Type B pancreatic cell (in vitro differentiated cells): ENCODE measurements around the gene KCNB1. TPM values are rescaled to one million over a fixed set of nuclear protein-coding genes. Genes with fewer than 3 reads are reported as not detected.

Experiments
- DNase-seq: peaks from one replicate; pipeline ENCODE4 v3.0.0; 2021; ENCODE audit warnings: mixed read lengths; ENCODE audit not compliant: unreplicated experiment; ENCODE audit errors: extremely low spot score
- H3K27ac Mint-ChIP-seq: 2 replicates; pipeline ENCODE4 v1.8.0; 2021; ENCODE audit warnings: mild to moderate bottlenecking, mixed read lengths
- H3K27me3 Mint-ChIP-seq: 2 replicates; pipeline ENCODE4 v1.8.0; 2021; ENCODE audit warnings: mixed read lengths
- H3K36me3 Mint-ChIP-seq: 2 replicates; pipeline ENCODE4 v1.8.0; 2021; ENCODE audit warnings: mixed read lengths
- H3K4me1 Mint-ChIP-seq: one replicate; pipeline ENCODE4 v1.8.0; 2021; ENCODE audit warnings: mixed read lengths; ENCODE audit not compliant: unreplicated experiment
- H3K4me3 Mint-ChIP-seq: 2 replicates; pipeline ENCODE4 v1.8.0; 2021; ENCODE audit warnings: mild to moderate bottlenecking, mixed read lengths
- H3K9me3 Mint-ChIP-seq: 2 replicates; pipeline ENCODE4 v1.8.0; 2021; ENCODE audit warnings: mixed read lengths
- total RNA-seq: library from RNA; stranded (reverse); gene quantifications from 2 replicates; pipeline ENCODE4 v1.2.1, GENCODE V29; 2021; ENCODE audit warnings: low replicate concordance
- TF ChIP-seq, protein P1 (sequence below): fragments of 200-600 bp; sonication (generic); conservative IDR thresholded peaks from 2 replicates; pipeline ENCODE4 v1.5.0; 2021; ENCODE audit warnings: antibody characterized with exemption, mild to moderate bottlenecking

The KCNB1 gene
- total RNA-seq, 1 donor from 2014 or later, result 1.2 TPM

DNA sequence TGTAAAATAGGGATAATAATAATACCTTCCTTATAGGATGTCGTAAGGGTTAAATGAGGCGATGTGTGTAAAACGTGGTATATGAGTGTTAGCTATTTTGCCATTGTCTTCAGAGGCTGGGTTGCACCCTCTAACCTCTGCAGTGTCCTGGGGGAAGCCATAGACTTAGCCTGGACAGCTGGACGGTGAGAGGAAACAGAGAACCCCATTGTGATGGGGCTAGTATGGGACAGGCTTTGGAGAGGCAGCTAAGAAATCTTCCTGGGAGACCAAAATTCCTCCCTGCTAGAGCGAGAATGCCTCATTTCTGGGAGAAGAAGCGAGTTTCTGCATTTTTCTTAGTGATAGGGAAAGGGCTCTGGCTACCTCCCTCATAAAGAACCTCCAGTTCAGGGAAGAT is 22.8 kb downstream of the KCNB1 start:
- no peaks in the 10 kb centered on the region for H3K36me3 Mint-ChIP-seq
- no peaks in the 10 kb centered on the region for H3K4me1 Mint-ChIP-seq
- TF ChIP-seq, protein P1, sequence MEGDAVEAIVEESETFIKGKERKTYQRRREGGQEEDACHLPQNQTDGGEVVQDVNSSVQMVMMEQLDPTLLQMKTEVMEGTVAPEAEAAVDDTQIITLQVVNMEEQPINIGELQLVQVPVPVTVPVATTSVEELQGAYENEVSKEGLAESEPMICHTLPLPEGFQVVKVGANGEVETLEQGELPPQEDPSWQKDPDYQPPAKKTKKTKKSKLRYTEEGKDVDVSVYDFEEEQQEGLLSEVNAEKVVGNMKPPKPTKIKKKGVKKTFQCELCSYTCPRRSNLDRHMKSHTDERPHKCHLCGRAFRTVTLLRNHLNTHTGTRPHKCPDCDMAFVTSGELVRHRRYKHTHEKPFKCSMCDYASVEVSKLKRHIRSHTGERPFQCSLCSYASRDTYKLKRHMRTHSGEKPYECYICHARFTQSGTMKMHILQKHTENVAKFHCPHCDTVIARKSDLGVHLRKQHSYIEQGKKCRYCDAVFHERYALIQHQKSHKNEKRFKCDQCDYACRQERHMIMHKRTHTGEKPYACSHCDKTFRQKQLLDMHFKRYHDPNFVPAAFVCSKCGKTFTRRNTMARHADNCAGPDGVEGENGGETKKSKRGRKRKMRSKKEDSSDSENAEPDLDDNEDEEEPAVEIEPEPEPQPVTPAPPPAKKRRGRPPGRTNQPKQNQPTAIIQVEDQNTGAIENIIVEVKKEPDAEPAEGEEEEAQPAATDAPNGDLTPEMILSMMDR, result no peak
- H3K27ac Mint-ChIP-seq, result no peak overlapping the region
- no peak for DNase-seq
- peaks cover 50% of the 10 kb centered on the region for H3K27me3 Mint-ChIP-seq
- no peak overlapping the region for H3K4me3 Mint-ChIP-seq
- H3K9me3 Mint-ChIP-seq, result no peaks in the 10 kb centered on the region

DNA sequence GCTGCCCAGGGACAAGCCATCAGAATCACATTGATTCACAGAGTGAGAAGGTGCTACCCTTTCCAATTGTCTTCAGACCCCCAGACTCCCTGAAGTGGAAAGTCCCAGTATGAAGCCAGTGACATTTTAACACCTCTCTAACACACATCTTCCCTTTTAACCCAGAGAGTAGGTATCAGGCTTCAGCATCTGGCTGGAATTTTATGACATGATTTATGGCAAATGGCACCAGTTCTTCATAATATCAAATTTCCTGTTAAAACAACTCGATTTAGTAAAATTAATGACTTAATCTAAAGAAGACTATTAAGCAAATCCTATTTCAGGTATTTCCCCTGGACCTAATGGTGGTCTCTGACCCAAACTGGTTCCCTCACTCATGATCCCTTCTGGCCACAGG is 25.0 kb downstream of the KCNB1 start:
- Mint-ChIP-seq H3K27me3 (peaks cover 49% of the 10 kb centered on the region), H3K4me3 (no peak overlapping the region), H3K36me3 (no peaks in the 10 kb centered on the region), H3K27ac (no peak overlapping the region), H3K4me1 (no peaks in the 10 kb centered on the region), H3K9me3 (no peaks in the 10 kb centered on the region)
- DNase-seq, result no peak
- TF ChIP-seq, protein P1, result no peak

DNA sequence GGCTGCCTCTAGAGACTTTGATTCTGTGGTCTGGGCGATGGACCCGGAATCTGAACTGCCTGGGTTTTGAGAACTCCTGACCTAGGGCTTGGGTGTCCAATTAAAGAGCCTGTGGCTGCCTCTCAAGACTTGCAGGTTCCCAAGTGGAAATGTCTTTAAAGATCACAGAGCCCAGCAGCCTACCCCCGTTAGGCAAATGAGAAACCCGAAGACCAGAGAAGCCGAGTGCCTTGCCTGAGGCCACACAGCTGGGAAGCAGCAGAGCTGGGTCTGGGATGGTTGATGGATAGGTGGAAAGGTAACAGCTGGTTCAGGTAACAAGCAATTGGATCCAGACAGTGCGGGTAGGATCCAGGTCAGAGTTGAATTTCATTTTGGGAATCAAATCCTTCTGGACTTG is 25.8 kb downstream of the KCNB1 start:
- TF ChIP-seq, protein P1, result no peak

DNA sequence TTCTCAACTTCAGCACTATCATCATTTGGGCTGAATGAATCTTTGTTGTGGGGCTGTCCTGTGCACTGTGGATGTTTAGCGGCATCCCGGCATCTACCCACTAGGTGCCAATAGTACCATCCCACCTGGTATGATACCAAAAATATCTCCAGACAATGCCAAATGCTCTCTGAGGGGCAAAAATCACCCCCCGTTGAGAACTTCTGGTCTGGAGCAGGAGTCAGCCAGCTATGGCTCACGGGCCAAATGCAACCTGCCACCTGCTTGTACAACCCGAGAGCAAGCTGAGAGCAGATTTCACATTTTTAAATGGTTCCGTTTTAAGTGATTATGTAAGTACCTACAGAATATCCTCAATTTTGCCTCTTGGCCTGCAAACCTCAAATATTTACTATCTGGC is 26.8 kb downstream of the KCNB1 start:
- no peak for DNase-seq
- Mint-ChIP-seq H3K36me3 (no peaks in the 10 kb centered on the region), H3K4me3 (no peak overlapping the region), H3K4me1 (peaks cover 2% of the 10 kb centered on the region), H3K9me3 (no peaks in the 10 kb centered on the region), H3K27ac (no peak overlapping the region), H3K27me3 (peaks cover 37% of the 10 kb centered on the region)
- TF ChIP-seq, protein P1, result no peak

More for the DNA sequence above, 25.8 kb downstream of the KCNB1 start:
- H3K9me3 Mint-ChIP-seq, result no peaks in the 10 kb centered on the region
- no peaks in the 10 kb centered on the region for H3K4me1 Mint-ChIP-seq
- peaks cover 41% of the 10 kb centered on the region for H3K27me3 Mint-ChIP-seq
- H3K36me3 Mint-ChIP-seq, result no peaks in the 10 kb centered on the region
- H3K4me3 Mint-ChIP-seq, result no peak overlapping the region
- DNase-seq, result no peak
- H3K27ac Mint-ChIP-seq, result no peak overlapping the region

DNA sequence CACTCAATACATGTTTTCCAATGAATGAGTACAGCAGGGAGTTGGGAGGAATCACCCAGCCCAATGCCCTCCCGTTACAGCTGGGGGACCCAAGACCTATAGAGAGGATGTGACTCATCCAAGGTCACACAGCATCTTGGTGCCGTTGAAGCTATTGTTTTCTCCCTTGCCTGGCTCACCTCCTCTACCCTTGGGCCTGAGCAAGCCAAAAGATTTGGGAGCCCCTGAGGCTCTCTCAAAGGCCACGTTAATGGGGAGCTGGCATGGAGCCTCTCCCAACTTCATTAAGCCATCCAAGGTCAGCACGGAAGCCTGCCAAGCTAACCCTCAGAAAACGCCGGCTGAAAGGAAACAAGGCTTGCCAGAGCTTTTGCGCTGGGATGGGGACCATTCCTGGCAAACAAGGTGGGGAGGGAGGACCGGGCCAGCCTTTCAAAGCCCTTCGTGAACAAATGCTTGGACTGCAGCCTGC is 30.4 kb downstream of the KCNB1 start:
- Mint-ChIP-seq H3K27ac (no peak overlapping the region), H3K9me3 (no peaks in the 10 kb centered on the region), H3K27me3 (peaks cover 35% of the 10 kb centered on the region), H3K4me3 (no peak overlapping the region), H3K4me1 (peaks cover 10% of the 10 kb centered on the region), H3K36me3 (no peaks in the 10 kb centered on the region)
- DNase-seq, result no peak
- TF ChIP-seq, protein P1, result no peak

DNA sequence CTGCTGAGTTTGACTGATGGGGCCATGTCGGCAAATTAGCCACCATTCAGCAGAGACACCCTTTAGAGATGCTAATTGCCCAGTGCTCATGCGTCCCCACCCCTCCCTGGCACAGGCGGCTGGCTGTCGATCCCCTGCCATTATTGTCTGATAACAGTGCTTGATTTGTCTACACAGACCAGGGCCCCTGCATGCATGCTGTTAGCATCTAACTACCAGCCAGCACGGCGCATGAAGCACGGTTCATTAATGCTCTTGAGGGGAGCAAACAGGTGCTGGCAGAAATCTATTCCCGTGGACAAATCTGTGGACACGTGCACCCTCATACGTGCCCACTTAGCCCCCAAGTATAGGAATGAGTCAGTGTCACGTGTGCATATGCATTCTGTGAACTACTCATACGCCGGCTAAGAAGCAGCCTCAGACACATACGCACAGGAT is 32.2 kb downstream of the KCNB1 start:
- TF ChIP-seq, protein P1, result no peak
- Mint-ChIP-seq H3K9me3 (no peaks in the 10 kb centered on the region), H3K27me3 (peaks cover 25% of the 10 kb centered on the region), H3K4me3 (no peak overlapping the region), H3K27ac (no peak overlapping the region), H3K36me3 (no peaks in the 10 kb centered on the region), H3K4me1 (peaks cover 10% of the 10 kb centered on the region)
- no peak for DNase-seq
